ENCODE data around the gene NOL9. TPM values are rescaled to one million over a fixed set of nuclear protein-coding genes. Genes with fewer than 3 reads are reported as not detected.
A peak's percentile ranks its signal among the peaks of the same experiment; 100 is the strongest.

Gene NOL9
- total RNA-seq, 6 donors from 2014 or later, result 19.6 to 41.9 (median 24.7) TPM

GRCh38 chr1:6574025-6574620 lies 19.8 kb upstream of the NOL9 start:
- no peaks in the 10 kb centered on the region for H3K27me3 ChIP-seq
- 75 to 84% methylated on average over 6 to 8 of the region's 8 CpGs for WGBS, 2 donors

GRCh38 chr1:6572653-6573383 lies 18.5 kb upstream of the NOL9 start:
- DNase-seq (peak in 1 of 2 donors; percentile 77), ATAC-seq (ENCODE audit: low FRiP score in 2 of 2) (no peak)
- Histone ChIP-seq H3K36me3 (no peaks in the 10 kb centered on the region), H3K9me3 (peaks cover 0 to 7% (median 6%) of the 10 kb centered on the region in 4 donors), H3K27ac (no peak overlapping the region), H3K4me1 (no peaks in the 10 kb centered on the region), H3K4me3 (no peak overlapping the region), H3K27me3 (no peaks in the 10 kb centered on the region)
- TF ChIP-seq CTCF (IDR thresholded peaks at IDR 0.05), result no peak
- no peak for TF ChIP-seq EP300 (IDR thresholded peaks at IDR 0.05)
- no peak for TF ChIP-seq POLR2A (IDR thresholded peaks at IDR 0.05)
- TF ChIP-seq POLR2AphosphoS5 (IDR thresholded peaks at IDR 0.05), result no peak
- WGBS, 2 donors, result 66 to 76% methylated on average over 12 of the region's 12 CpGs

More at GRCh38 chr1:6574025-6574620, 19.8 kb upstream of the NOL9 start:
- DNase-seq, result no peak
- H3K36me3 ChIP-seq, result no peaks in the 10 kb centered on the region
- TF ChIP-seq CTCF (IDR thresholded peaks at IDR 0.05) (no peak), POLR2A (IDR thresholded peaks at IDR 0.05) (no peak), EP300 (IDR thresholded peaks at IDR 0.05) (no peak), POLR2AphosphoS5 (IDR thresholded peaks at IDR 0.05) (no peak)
- no peak for ATAC-seq (ENCODE audit: low FRiP score in 2 of 2)
- H3K27ac ChIP-seq, result no peak overlapping the region
- no peak overlapping the region for H3K4me3 ChIP-seq
- H3K4me1 ChIP-seq, result peaks cover under 1 to 2% (median 1%) of the 10 kb centered on the region in 4 donors
- peaks cover 0 to 7% (median 6%) of the 10 kb centered on the region in 4 donors for H3K9me3 ChIP-seq

- ATAC-seq (ENCODE audit: low FRiP score in 2 of 2) (no peak), DNase-seq (no peak)
- no peak for TF ChIP-seq CTCF (IDR thresholded peaks at IDR 0.05)
- no peak for TF ChIP-seq EP300 (IDR thresholded peaks at IDR 0.05)
- TF ChIP-seq POLR2A (IDR thresholded peaks at IDR 0.05), result no peak
- TF ChIP-seq POLR2AphosphoS5 (IDR thresholded peaks at IDR 0.05), result no peak
- Histone ChIP-seq H3K4me3 (no peak overlapping the region), H3K27me3 (no peaks in the 10 kb centered on the region), H3K36me3 (no peaks in the 10 kb centered on the region), H3K27ac (no peak overlapping the region), H3K4me1 (no peaks in the 10 kb centered on the region), H3K9me3 (peaks cover 0 to 7% (median 6%) of the 10 kb centered on the region in 4 donors)
- WGBS, 2 donors, result 17 to 75% methylated on average over 2 to 5 of the region's 5 CpGs
Measured at GRCh38 chr1:6570987-6571386, 16.7 kb upstream of the NOL9 start.

GRCh38 chr1:6570100-6570499 lies 15.8 kb upstream of the NOL9 start:
- no peak overlapping the region for H3K4me3 ChIP-seq
- H3K36me3 ChIP-seq, result no peaks in the 10 kb centered on the region
- 64 to 78% methylated on average over 3 of the region's 3 CpGs for WGBS, 2 donors
- no peaks in the 10 kb centered on the region for H3K27me3 ChIP-seq
- no peaks in the 10 kb centered on the region for H3K4me1 ChIP-seq
- no peak overlapping the region for H3K27ac ChIP-seq
- ATAC-seq (ENCODE audit: low FRiP score in 2 of 2), result no peak
- peaks cover 0 to 7% (median 6%) of the 10 kb centered on the region in 4 donors for H3K9me3 ChIP-seq
- no peak for DNase-seq
- TF ChIP-seq POLR2A (IDR thresholded peaks at IDR 0.05), result no peak
- TF ChIP-seq POLR2AphosphoS5 (IDR thresholded peaks at IDR 0.05), result no peak
- no peak for TF ChIP-seq EP300 (IDR thresholded peaks at IDR 0.05)
- no peak for TF ChIP-seq CTCF (IDR thresholded peaks at IDR 0.05)

All from upper lobe of left lung (tissue), 6 donors.